DMS153 treated with DMSO at 0.1 percent for 48 hours (cell line): ENCODE measurements around the gene DAD1.
A peak's percentile ranks its signal among the peaks of the same experiment; 100 is the strongest.
"Not testable (repeated sequence)": the region's sequence is repeated elsewhere in the genome, so short reads cannot be mapped to it uniquely, and the experiment has no call there.

Experiments
- DNase-seq: peaks from one replicate; lab custom pipeline; 2025; ENCODE audit not compliant: unreplicated experiment; lab: John Stamatoyannopoulos, UW

The DAD1 gene

DNA sequence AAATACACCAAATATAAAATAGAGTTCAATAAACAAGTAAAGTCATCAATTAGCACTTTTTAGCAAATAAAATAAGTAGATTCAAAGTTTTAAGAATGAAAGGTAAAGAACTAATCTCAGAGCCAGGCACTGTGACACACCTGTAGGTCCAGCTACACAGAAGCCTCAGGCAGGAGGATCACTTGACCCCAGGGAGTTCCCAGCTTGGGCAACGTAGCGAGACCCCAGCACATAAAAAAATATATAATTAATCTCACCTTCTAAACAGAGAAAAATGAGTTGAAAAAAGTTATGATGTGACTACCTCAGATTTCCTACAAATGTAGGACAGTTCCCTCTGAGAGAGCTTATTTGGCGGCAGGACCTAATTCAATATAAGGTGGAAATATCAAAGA is 19.3 kb downstream of the DAD1 start:
- no peak for DNase-seq

DNA sequence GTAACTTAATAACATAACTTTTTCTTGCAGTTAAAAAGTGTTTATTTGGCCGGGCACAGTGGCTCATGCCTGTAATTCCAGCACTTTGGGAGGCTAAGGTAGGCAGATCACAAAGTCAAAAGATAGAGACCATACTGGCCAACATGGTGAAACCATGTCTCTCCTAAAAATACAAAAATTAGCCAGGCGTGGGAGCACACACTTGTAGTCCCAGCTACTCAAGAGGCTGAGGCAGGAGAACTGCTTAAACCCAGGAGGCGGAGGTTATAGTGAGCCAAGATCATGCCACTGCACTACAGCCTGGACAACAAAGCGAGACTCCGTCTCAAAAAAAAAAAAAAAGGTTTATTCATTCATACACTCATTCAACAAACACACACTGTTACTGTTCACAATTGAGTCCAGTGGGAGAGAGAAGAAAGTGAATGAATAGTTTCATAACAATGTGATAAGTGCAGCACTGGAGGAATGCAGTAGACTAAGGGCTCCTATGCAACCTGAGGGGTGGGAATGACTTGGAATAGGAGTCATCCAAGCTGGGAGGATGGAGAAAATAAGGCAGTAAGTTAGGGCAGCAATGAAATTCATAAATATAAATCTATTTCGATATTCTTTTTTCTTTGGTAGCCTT is 19.8 kb downstream of the DAD1 start:
- DNase-seq, result no peak

DNA sequence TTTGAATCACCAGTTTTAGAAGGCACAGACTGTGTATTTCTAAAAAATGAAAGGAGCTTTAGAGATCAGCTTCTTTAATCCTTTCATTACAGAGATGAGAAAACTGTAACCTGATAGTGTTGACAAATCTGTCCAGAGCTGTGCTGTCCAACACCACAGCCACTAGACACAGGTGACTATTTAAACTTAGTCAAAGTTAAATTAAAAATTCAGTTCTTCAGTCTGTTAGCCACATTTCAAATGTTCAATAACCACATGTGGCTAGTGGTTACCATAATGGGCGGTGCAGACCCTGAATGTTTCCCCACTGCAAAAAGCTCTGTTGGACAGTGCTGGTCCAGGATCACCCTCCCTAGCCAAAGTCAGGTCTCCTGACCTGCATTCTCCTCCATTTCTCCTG is 21.6 kb downstream of the DAD1 start:
- no peak for DNase-seq

DNA sequence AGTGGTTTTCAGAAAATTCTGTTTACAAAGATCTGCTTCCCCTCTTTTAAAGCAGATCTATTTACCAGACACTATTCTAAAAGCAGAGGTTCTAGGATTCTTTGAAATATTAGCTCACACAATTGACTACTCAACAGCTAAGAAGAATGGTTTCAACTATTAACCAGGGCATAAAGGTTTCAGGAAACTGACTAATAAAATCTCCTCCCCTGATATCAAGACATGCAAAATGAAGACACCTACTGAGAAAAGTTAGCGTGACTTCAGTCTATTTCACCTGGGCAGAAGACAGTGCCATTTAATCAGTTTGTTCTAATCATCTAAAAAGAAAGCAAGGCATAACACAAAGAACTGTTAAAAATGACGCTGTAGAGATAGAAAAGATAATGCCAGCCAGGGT is 22.2 kb downstream of the DAD1 start:
- DNase-seq, result no peak

DNA sequence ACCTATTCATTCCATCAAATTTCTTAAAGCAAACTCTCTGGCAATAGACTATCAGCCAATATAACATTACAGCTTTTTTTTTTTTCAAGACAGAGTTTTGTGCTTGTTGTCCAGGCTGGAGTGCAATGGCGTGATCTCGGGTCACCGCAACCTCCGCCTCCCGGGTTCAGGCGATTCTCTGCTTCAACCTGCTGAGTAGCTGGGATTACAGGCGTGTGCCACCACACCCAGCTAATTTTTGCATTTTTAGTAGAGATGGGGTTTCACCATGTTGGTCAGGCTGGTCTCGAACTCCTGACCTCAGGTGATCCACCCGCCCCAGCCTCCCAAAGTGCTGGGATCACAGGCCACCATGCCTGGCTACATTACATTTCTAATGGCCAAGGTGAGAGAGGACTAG is 22.8 kb downstream of the DAD1 start:
- DNase-seq, result not testable (repeated sequence)

DNA sequence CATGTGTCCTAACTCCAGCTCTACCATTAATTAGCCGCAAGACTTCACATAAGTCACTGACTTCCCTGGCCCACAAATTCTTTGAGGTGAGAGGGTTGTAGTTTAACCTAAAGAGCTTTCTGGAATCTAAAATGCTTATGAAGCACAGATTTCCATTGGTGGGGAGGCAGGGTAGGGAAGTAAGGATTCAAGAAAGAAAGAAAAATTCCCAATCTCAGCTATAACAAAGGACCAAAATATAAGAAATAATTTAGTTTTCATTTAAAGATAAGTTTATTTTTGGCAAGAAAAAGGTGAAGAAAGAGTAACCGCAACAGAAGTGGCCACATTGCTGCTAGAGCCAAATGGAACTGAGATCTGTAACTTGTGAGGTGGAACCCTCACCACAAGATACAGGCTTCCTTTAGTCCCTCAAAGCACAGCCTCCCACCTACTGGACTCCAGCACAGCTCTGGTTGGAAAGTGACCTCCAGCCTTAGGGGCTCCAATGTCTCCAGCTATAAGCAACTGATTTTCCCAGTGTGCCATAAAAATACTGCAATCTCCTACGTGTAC is 23.6 kb downstream of the DAD1 start:
- no peak for DNase-seq

DNA sequence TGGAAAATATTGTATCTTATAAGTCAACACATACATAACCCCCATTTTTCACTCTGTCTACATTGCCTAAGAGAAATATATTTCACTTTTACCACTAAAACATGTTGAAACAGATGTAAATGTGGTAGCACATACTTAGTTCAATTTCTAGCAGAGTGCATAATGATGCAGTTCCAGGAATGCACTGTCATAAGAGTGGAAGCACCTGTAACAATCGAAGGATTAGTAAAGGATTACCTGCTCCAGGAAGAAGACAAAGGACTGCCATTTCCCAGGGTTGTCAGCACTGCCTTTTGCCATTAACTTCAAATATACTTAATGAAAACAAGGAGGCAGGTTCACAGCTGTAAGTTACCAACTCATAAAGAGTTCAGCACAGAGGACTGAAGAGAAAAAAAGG is 24.6 kb downstream of the DAD1 start:
- no peak for DNase-seq

DNA sequence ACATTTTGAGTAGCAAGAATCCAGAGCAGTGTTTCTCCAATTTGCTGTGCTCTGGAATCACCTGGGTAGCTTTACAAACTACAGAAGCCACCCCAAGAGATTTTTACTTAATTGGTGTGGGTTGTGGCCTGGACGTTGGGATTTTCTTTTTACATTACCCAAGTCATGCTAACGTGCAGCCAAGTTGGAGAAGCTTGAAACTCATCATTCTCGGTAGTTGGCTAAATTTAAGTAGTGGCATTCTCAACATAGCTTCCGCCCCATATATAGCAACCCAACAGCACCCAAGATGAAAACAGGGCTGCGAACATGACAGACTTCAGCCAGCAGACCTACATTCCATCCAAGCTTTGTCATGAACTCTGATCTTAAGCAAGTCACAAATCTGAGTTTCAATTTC is 25.0 kb downstream of the DAD1 start:
- no peak for DNase-seq

DNA sequence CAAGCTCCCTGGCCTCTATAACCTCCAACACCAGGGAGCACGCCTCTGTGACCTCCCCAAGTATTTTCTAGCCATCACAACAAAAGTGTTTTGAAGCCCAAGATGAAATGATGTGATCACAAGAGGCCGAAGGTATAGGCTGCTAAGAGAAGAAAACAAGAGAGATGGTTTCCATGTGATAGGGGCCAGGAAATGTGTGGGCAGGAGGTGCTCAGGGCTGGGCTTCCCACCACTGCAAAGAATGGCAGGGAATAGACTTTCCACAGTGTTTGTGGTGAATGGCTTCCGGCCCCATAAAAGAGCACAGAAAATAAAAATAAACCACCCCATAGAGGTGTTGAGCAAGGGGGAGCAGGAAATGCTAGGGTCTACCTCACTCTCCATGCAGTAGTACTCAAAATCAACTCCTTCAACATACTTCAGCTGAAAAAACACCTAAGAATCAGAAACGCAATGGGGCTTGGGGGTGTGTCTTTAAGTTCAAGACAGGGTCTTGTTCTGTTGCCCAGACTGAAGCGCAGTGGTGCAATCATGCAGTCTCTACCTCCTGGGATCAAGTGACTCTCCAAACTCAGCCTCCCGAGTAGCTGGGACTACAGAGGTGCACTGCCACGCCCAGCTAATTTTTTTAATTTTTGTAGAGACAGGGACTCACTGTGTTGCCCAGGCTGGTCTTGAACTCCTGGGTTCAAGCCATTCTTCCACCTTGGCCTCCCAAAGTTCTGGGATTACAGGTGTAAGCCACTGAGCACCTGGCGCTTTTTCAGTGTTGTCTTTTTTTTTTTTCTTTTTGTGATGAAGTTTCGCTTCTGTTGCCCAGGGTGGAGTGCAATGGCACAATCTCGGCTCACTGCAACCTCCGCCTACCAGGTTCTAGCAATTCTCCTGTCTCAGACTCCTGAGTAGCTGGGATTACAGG is 27.1 kb downstream of the DAD1 start:
- DNase-seq, result no peak

DNA sequence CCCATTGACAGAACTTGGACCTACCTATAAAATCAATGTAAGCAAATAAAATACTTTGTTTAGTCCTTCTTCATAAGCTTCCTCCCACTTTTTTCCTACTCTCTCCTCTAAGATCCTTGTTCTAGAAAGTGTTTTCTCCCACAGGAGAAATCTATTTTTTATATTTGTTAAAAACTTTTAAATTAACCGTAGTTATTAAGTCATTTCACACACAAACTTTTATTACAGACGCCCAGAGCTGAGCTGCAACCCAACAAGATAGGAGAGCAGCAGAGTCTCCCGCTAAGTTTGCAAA is 27.7 kb downstream of the DAD1 start:
- no peak for DNase-seq

DNA sequence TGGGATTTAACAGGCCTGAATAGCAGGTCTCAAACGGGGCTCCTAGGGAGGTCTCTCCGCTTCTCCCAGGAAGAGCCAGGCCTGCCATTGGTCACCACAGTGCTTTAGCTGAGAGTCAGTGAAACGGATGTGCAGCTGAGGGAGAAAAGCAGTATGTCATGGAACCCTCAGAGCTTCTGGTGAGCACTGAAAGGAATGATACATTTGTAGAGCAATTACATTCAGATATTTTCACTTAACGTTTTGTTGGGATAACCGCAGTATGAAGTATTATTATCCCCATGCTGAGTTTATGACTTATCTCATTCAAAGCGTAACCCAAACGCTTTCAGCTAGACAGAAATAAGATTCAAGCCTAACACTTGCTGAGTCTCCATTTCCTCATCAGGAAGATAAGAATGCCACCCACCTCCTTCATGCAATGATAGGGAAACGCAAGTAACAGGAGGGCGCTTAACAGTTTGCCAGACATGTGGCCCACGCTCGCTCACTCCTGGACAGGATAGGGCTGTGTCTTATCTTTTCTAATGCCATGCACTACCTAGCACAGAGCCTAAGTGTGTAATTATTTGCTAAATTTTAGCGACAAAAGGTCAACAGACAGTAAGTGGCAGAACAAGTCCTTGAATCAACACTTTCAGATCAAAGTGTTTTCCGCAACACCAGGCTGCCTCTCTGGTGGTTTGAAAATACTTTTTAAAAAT is 28.2 kb downstream of the DAD1 start:
- peak; percentile 25 for DNase-seq

DNA sequence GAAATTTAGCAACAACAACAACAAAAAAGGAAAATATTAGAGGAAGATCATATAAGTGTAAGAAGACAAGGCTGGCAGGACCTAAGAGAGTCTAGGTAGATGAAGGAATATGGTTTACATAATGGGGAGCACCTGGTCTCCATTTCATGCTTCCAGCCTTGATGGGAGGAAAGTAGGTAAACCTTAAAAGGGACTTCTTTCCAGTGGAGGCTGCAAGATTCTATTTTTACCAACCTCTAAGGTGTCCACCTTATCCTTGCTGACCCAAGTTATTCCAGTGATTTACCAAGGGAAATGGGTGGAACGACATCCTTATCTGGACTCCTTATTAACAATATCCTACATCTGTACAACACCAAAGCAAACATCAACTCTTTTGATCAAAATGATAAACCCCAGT is 30.0 kb downstream of the DAD1 start:
- DNase-seq, result no peak

DNA sequence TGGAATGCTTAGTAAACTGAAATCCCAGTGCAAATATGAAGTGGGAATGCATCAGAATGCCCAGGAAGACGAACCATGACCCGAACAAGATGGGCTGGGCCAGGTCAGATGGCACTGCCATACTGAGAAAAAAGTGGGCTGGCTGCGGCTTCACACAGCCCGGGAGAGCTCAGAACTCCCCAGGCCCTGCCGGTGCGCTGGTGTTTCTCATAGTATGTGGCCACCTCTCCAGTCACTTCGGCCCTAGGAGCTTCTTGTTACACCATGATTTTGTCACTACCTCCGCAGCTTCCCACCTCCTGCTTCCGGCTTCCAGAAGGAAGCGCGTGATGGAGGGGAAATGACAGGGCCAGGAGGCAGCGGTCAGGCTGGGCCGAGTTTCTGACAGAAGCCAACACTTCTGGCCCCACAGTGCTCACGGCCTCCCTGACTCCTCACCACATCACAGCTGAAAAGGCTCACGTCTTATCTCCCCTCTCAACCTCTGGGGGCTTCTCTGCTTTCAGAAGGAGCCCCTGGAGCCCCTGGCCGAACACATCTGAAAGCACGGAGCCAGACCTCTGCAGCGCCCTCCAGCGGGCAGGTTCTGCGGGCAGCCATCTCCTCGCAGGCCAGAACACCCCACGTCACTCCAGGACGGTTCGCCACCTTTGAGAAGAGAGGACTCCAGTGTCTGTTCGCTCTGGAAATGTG is 30.7 kb downstream of the DAD1 start:
- DNase-seq, result no peak

DNA sequence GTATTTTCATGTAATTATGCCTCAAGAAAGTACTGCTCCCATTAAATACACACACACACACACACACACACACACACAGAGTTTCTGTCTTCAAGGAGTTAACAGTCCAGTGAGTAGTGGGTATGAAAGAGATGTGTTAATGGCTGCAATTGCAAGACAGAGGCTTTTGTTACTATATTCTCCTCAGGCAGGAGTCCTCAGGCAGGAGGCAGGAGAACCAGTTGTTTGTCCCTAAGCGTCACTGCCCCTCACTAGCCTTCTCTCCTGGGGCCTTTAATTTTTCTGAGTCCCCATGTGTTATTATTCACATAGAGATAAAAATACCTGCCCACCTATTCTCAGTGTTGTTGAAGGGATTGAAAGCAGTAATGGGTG is 31.2 kb downstream of the DAD1 start:
- DNase-seq, result no peak

DNA sequence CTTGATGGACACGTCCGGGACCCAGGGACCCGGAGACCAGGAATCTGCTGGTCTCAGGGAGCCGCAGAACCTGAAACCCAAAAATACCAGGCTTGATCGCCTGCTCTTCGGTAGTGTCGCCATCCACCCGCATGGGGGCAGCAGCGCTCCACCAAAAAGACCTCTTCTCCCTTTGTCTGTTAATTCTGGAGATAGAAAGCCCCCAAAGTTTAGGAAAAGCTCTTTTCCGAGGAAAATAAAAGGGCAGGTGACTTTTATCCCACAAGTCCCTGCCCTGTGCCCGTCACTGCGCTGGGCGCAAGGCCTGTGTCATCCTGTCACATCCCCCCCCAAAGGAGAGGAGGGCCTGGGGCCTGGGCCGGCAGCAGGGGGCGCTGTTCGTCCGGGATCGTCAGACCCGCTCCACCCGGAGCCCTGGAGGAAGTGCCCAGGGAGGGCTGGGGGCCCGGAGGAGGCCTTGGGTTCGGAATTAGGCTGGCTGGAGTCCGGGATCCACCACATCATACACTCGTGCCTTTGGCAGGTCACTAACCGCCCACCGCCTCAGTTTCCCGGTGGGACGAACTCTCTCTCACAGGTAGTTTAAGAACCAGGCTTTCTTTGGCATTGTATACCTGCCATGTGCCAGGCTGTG is 31.9 kb downstream of the DAD1 start:
- peak; percentile 40 for DNase-seq

DNA sequence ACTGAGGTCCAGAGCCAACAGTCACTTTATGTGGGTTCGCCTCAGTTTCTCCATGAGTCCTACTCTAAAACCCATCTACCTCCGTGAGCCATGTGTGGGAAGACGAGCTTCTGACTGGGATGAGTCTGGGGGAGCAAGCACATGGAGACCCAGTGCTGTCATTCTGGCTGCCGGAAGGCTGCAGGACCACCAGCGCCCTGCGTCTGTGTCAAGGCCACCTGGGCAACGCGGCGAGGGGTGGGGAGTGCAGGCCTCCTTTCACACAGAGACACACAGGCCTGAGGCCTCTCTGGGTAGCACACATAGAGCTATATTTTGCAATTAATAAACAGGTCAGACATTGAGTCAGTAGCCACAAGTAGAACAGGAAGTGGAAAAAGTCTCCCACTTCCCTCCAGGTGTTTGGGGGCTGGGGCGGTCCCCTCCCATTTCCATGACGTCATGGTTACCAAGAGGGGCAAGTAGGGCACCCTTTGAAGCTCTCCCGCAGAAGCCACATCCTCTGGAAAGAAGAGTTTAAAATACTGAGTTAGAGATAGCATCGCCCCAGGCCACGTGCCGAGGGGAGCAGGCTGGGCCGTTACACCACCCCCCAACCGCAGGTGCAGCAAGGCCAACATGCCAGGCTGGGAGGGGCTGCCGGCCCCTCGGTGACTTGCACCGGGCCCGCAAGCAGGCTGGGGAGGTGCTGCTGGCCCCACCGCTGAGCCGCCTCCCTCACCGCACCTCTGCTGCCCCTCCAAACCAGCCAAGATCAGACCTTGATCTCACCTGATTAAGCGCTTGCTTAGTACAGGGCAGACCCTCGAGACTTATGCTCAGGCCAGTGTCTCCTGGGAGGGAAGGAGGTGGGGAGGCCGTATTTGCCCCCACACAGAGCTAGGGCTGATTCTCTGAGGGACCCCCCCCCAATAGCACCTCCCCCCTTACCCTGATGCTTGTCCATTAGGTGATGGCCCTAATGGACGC is 32.7 kb downstream of the DAD1 start:
- DNase-seq, result no peak

DNA sequence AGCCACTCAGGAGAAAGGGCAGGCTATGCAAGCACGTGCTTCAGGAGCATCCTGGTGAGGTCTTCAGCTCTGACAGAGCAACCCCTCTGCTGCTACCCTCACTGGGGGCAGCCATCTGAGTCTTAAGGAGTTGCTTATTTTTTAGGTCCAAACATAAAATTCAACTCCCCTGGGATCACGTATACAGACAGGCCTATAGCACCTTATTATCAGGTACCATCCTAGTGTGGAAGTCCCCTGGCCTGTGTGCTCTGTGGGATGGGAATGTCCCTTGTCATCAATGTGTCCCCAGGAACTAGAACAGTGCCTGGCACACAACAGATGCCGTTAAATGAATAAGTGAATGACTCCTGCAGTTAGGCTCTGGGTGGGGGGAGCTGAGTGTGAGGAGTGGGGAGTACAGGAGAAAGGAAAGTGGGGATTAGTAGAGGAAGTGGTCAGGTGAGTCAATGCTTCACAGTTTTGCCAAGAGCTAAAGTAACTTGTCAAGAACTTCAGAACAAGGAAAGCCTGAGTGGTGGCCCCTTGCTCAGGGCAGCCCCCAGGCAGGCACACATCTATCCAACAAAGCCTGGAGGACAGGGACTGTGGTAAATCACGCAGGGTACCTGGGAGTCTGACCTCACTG is 33.5 kb downstream of the DAD1 start:
- no peak for DNase-seq

DNA sequence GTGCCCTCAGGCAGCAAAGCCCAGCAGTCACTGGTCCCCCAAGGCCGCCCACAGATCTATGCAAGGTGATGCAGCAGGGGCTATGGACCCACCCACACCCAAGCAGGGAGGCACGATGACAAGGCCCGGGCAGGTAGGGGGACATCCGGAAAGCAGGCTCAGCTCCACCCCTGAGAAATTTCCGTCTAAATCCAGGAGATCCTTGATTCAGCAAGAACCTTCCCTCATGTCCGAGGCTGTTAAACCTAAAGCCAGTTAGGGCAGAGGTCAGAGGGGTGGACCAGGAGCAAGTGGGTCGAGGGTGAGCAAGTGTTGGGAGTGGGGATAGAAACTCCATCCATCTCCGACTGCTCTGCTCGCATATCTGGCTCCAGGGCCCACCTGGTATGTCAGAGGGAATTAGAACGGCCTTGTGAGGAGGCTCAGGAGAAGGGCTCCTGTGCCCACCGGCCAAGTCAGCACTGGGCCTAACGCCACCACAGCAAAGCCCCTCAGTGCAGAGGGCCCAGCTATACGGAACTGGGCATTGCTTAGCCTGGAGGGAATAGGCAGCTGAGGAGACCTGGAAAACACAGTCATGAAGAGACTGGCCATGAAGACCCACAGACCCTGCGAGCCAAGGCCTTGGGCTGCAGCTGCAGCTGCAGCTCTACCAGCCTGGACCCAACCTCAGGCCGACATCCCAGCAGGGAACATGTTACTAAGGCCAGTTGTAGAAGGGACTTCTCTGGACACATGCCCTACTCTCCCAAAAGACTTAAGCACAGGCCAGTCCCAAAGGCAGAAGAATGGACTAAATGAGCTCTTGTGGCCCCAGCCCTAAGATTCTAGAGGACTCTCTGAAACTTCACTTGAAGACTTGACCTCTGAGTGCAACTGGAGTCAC is 34.3 kb downstream of the DAD1 start:
- no peak for DNase-seq
